H1 (cell line): ENCODE measurements around the gene FCHSD1. TPM values are rescaled to one million over a fixed set of nuclear protein-coding genes. Genes with fewer than 3 reads are reported as not detected.

Experiments
- CTCF ChIA-PET: fragments of 300-600 bp; sonication (Branson Sonifier 250); formaldehyde crosslinking; loops from one replicate; lab custom pipeline; 2021; ENCODE audit not compliant: partially characterized antibody; lab: Charles Lee
- POLR2A ChIA-PET: fragments of 300-600 bp; sonication (Branson Sonifier 250); formaldehyde crosslinking; loops from one replicate; lab custom pipeline; 2021; ENCODE audit warnings: inconsistent platforms; ENCODE audit not compliant: partially characterized antibody; lab: Charles Lee
- DNase-seq, 2 experiments: peaks; one replicate each; pipeline versions ENCODE4 v3.0.0 to v3.0.0-alpha.2; 2010 to 2022; ENCODE audit warnings: low spot score in 2 of 2, low read depth in 1 of 2, mixed read lengths in 1 of 2
- FAIRE-seq: peaks from 2 replicates; lab custom pipeline; 2011; peaks lifted over from hg19 to GRCh38; lab: Jason Lieb, UNC
- H2AFZ ChIP-seq: 2 replicates; pipeline ENCODE4 v1.8.1; 2012; ENCODE audit warnings: low read length, inconsistent platforms
- H2AK5ac ChIP-seq: 2 replicates; pipeline ENCODE4 v1.6.1; 2013; ENCODE audit warnings: low read depth, low read length
- H2BK120ac ChIP-seq: replicated peaks from 2 replicates; pipeline ENCODE3; 2013; ENCODE audit warnings: low read depth, low read length, inconsistent platforms
- H2BK12ac ChIP-seq: 2 replicates; pipeline ENCODE4 v1.6.1; 2013; ENCODE audit warnings: low read depth, low read length
- H2BK15ac ChIP-seq: 2 replicates; pipeline ENCODE4 v1.6.1; 2013; ENCODE audit warnings: low read length
- H2BK20ac ChIP-seq: 2 replicates; pipeline ENCODE4 v1.6.1; 2013; ENCODE audit warnings: low read length
- H2BK5ac ChIP-seq: 2 replicates; pipeline ENCODE4 v1.6.1; 2013; ENCODE audit warnings: low read depth, low read length
- H3K14ac ChIP-seq: 2 replicates; pipeline ENCODE4 v1.6.1; 2013; ENCODE audit warnings: inconsistent platforms; ENCODE audit not compliant: insufficient read length
- H3K18ac ChIP-seq: 2 replicates; pipeline ENCODE4 v1.6.1; 2013; ENCODE audit warnings: low read length; ENCODE audit errors: extremely low read depth
- H3K23ac ChIP-seq: 2 replicates; pipeline ENCODE4 v1.6.1; 2013; ENCODE audit warnings: inconsistent platforms; ENCODE audit not compliant: insufficient read length
- H3K23me2 ChIP-seq: 2 replicates; pipeline ENCODE4 v1.6.1; 2013; ENCODE audit warnings: low read depth, low read length
- H3K27ac ChIP-seq: 2 replicates; pipeline ENCODE4 v1.6.1; 2011; ENCODE audit warnings: low read depth, low read length, inconsistent platforms
- H3K27me3 ChIP-seq, 4 experiments: replicated peaks in 1 of 4; 1 replicate in 1 of 4; 2 replicates in 3 of 4; pipeline versions ENCODE4 v1.6.1 to v1.8.1; 2011 to 2013; ENCODE audit warnings: low read length in 3 of 4, mild to moderate bottlenecking in 3 of 4, inconsistent platforms in 2 of 4, mixed read lengths in 2 of 4, moderate library complexity in 1 of 4; ENCODE audit not compliant: control insufficient read depth in 3 of 4, insufficient read depth in 3 of 4; ENCODE audit errors: extremely low read depth in 1 of 4
- H3K36me3 ChIP-seq, 4 experiments: 2 replicates each; pipeline versions ENCODE4 v1.6.1 to v1.8.1; 2011 to 2013; ENCODE audit warnings: mild to moderate bottlenecking in 4 of 4, low read length in 3 of 4, moderate library complexity in 2 of 4, control low read depth in 1 of 4, inconsistent platforms in 1 of 4; ENCODE audit not compliant: insufficient read depth in 4 of 4, control insufficient read depth in 2 of 4
- H3K4ac ChIP-seq: replicated peaks from 2 replicates; pipeline ENCODE3; 2013; ENCODE audit warnings: low read length, low read depth, mixed read lengths, inconsistent platforms; ENCODE audit not compliant: insufficient read length
- H3K4me1 ChIP-seq, 4 experiments: replicated peaks in 1 of 4; 1 replicate in 1 of 4; 2 replicates in 3 of 4; pipeline versions ENCODE4 v1.6.1 to v1.8.1; 2011 to 2013; ENCODE audit warnings: low read length in 3 of 4, inconsistent platforms in 2 of 4, mixed read lengths in 1 of 4; ENCODE audit not compliant: insufficient read depth in 4 of 4, control insufficient read depth in 3 of 4
- H3K4me2 ChIP-seq, 2 experiments: 2 replicates each; pipeline versions ENCODE4 v1.6.1 to v1.8.1; 2011 to 2013; ENCODE audit warnings: low read depth in 2 of 2, low read length in 2 of 2, control low read depth in 1 of 2, inconsistent platforms in 1 of 2, mild to moderate bottlenecking in 1 of 2; ENCODE audit not compliant: insufficient read depth in 1 of 2
- H3K4me3 ChIP-seq, 4 experiments: fragments of 200-600, 300-600 bp in 1 of 4; sonication (generic), shearing (Covaris generic), sonication (Bioruptor Twin) in 1 of 4; 2 replicates each; pipeline versions ENCODE4 v1.5.1 to v1.8.1; 2011 to 2016; ENCODE audit warnings: low read length in 4 of 4, low read depth in 3 of 4, control low read depth in 2 of 4, inconsistent platforms in 2 of 4, mild to moderate bottlenecking in 2 of 4, mixed read lengths in 1 of 4, moderate library complexity in 1 of 4; ENCODE audit not compliant: insufficient read depth in 2 of 4; ENCODE audit errors: extremely low read depth in 1 of 4
- H3K56ac ChIP-seq: replicated peaks from 2 replicates; pipeline ENCODE3; 2013; ENCODE audit warnings: low read depth, mild to moderate bottlenecking, mixed read lengths, low read length, inconsistent platforms; ENCODE audit not compliant: insufficient read length
- H3K79me1 ChIP-seq: 2 replicates; pipeline ENCODE4 v1.6.1; 2013; ENCODE audit warnings: low read depth, low read length, control low read depth
- H3K79me2 ChIP-seq, 2 experiments: 2 replicates each; pipeline versions ENCODE4 v1.6.1 to v1.8.1; 2012 to 2013; ENCODE audit warnings: low read length in 2 of 2, mild to moderate bottlenecking in 2 of 2, inconsistent platforms in 1 of 2; ENCODE audit not compliant: insufficient read depth in 2 of 2, control insufficient read depth in 1 of 2
- H3K9ac ChIP-seq, 4 experiments: replicated peaks in 1 of 4; 1 replicate in 1 of 4; 2 replicates in 3 of 4; pipeline versions ENCODE4 v1.6.1 to v1.8.1; 2011 to 2013; ENCODE audit warnings: low read depth in 3 of 4, low read length in 3 of 4, control low read depth in 2 of 4, mild to moderate bottlenecking in 2 of 4, moderate library complexity in 2 of 4, inconsistent platforms in 1 of 4; ENCODE audit errors: extremely low read depth in 1 of 4
- H3K9me3 ChIP-seq, 2 experiments: 2 replicates each; pipeline versions ENCODE4 v1.6.1 to v1.8.1; 2012 to 2013; ENCODE audit warnings: mild to moderate bottlenecking in 2 of 2, moderate library complexity in 2 of 2, control low read depth in 1 of 2, inconsistent platforms in 1 of 2, low read depth in 1 of 2, low read length in 1 of 2, mixed read lengths in 1 of 2; ENCODE audit not compliant: insufficient read depth in 2 of 2
- H4K20me1 ChIP-seq, 2 experiments: replicated peaks in 1 of 2; 2 replicates each; pipeline versions ENCODE3 to v1.8.1; 2011 to 2013; ENCODE audit warnings: inconsistent platforms in 2 of 2, low read length in 2 of 2, mild to moderate bottlenecking in 1 of 2; ENCODE audit not compliant: insufficient read depth in 2 of 2, control insufficient read depth in 1 of 2
- H4K5ac ChIP-seq: 2 replicates; pipeline ENCODE4 v1.6.1; 2013; ENCODE audit warnings: low read length, low read depth, mixed read lengths, inconsistent platforms; ENCODE audit not compliant: insufficient read length
- H4K8ac ChIP-seq: 2 replicates; pipeline ENCODE4 v1.8.0; 2013; ENCODE audit warnings: mild to moderate bottlenecking, moderate library complexity, low read length, inconsistent platforms; ENCODE audit not compliant: insufficient read depth; ENCODE audit errors: extremely low read depth
- H4K91ac ChIP-seq: replicated peaks from 2 replicates; pipeline ENCODE3; 2013; ENCODE audit warnings: low read length, mixed read lengths, inconsistent platforms; ENCODE audit not compliant: insufficient read length
- CBX5 ChIP-seq: fragments of 300-800, 300-1000 bp; sonication (generic); IDR thresholded peaks from 2 replicates; pipeline ENCODE4 v1.7.1; 2016; ENCODE audit warnings: antibody characterized with exemption, low read length, low read depth
- GTF2F1 ChIP-seq: IDR thresholded peaks from 2 replicates; pipeline ENCODE4 v1.6.1; 2012; ENCODE audit warnings: low read depth, low read length, improper control_type of control experiment, borderline replicate concordance
- HDAC2 ChIP-seq, 2 experiments: fragments of 300-600 bp in 1 of 2; sonication (generic) in 1 of 2; IDR thresholded peaks; 2 replicates each; pipeline ENCODE4 v1.6.1; 2011 to 2012; ENCODE audit warnings: low read depth in 2 of 2, low read length in 2 of 2, mild to moderate bottlenecking in 2 of 2, moderate library complexity in 2 of 2, borderline replicate concordance in 1 of 2, inconsistent platforms in 1 of 2
- MAFK ChIP-seq: IDR thresholded peaks from 2 replicates; pipeline ENCODE4 v1.6.1; 2012; ENCODE audit warnings: low read depth, mild to moderate bottlenecking, improper control_type of control experiment, low read length
- POU5F1 ChIP-seq: IDR thresholded peaks from 2 replicates; pipeline ENCODE4 v1.6.1; 2011; ENCODE audit warnings: low read depth, mild to moderate bottlenecking, low read length, moderate library complexity
- RFX5 ChIP-seq: IDR thresholded peaks from 2 replicates; pipeline ENCODE4 v1.6.1; 2011; ENCODE audit warnings: low read depth, low read length, improper control_type of control experiment, borderline replicate concordance
- SAP30 ChIP-seq: fragments of 300-600 bp; sonication (generic); IDR thresholded peaks from 2 replicates; pipeline ENCODE4 v1.7.1; 2012; ENCODE audit warnings: low read length, moderate library complexity, mild to moderate bottlenecking, inconsistent platforms; ENCODE audit not compliant: insufficient read depth, insufficient replicate concordance
- SP2 ChIP-seq: IDR thresholded peaks from 2 replicates; pipeline ENCODE4 v1.6.1; 2012; ENCODE audit warnings: mild to moderate bottlenecking, low read length, inconsistent platforms
- TAF1 ChIP-seq: IDR thresholded peaks from 2 replicates; pipeline ENCODE4 v1.6.1; 2011; ENCODE audit warnings: mild to moderate bottlenecking, low read depth, low read length
- TAF7 ChIP-seq: optimal IDR thresholded peaks from 2 replicates; pipeline ENCODE3; 2011; ENCODE audit warnings: low read depth, mild to moderate bottlenecking, inconsistent platforms, low read length, moderate library complexity, borderline replicate concordance
- TCF12 ChIP-seq: IDR thresholded peaks from 2 replicates; pipeline ENCODE4 v1.6.1; 2011; ENCODE audit warnings: low read depth, mild to moderate bottlenecking, low read length
- WGBS, 2 experiments: shearing (Covaris generic) in 1 of 2; methylation state at CpG; one replicate each; pipeline versions ENCODE4 v1.1.6 to v1.1.7; 2013 to 2015; ENCODE audit warnings: low lambda C conversion rate in 2 of 2, mixed read lengths in 2 of 2, inconsistent platforms in 1 of 2, low coverage in 1 of 2, missing lambda C conversion rate in 1 of 2; ENCODE audit not compliant: insufficient replicate concordance in 2 of 2, insufficient coverage in 1 of 2, insufficient read length in 1 of 2; ENCODE audit errors: extremely low coverage in 1 of 2, missing lambda C conversion rate in 1 of 2; 5-methylcytosine and 5-hydroxymethylcytosine counted together
- polyA plus RNA-seq, 7 experiments: library from polyadenylated mRNA; depleted of rRNA in 3 of 7; stranded (reverse) in 5 of 7; unstranded in 2 of 7; fragments of >200 nt in 5 of 7; fragments of 200-250 nt in 2 of 7; gene quantifications; 1 replicate in 5 of 7; 2 replicates in 1 of 7; 4 replicates in 1 of 7; pipeline versions ENCODE4 v1.2.1 to v1.2.3, GENCODE V29; 2011 to 2013; ENCODE audit warnings: missing spikeins in 2 of 7, mixed read lengths in 2 of 7
- total RNA-seq: library from RNA; stranded (reverse); fragmentation: NEBNext Ultra II Directional; extraction: Animal tissue kit (Norgen Biotek cat#: 25700); gene quantifications from 2 replicates; pipeline ENCODE4 v1.2.1, GENCODE V29; 2021
- TF ChIP-seq, protein P1 (sequence below): IDR thresholded peaks from 2 replicates; pipeline ENCODE4 v1.6.1; 2012; ENCODE audit warnings: inconsistent platforms

The FCHSD1 gene
- total and polyA plus RNA-seq, 2 of the 8 experiments (the other 6 are each of a cell fraction or from before 2014, with no cell fraction given), result 22.0 to 30.1 TPM

DNA sequence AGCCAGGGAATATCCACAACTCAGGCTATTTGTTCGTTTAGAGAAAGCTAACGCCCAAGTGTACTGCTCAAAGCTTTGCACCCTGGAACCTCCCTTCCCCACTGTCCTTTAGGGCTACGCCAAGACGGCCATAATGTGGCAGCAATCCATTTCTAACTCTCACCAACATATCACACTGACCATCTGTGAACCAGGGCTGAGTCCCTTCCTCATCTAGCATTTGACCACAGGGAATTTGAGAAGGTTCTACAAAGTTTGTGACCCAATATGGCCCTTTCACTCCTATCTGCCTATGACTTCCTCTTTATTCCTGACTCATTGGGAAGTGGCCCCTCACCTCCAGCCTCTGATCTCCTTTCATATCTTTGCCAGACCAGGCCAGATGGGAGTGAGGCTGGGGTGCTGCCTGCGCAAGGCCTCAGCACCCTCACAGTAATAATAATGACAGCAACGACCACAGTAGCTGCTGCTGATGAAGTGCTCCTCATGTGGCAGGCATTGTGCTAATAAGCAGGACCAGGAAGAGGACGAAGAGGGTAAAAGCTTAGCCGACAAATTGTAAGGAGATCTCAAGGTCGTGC lies 40.2 kb upstream of the FCHSD1 start:
- Histone ChIP-seq H3K9me3 (no peaks in the 10 kb centered on the region), H3K4me1 (peaks cover 4 to 13% (median 9%) of the 10 kb centered on the region in 4 experiments), H3K56ac (no peak overlapping the region), H2BK5ac (no peak overlapping the region), H3K4me3 (no peak overlapping the region), H3K23me2 (no peaks in the 10 kb centered on the region), H3K18ac (no peak overlapping the region), H2BK120ac (no peak overlapping the region), H3K9ac (no peak overlapping the region), H4K20me1 (no peaks in the 10 kb centered on the region), H3K79me2 (no peaks in the 10 kb centered on the region), H3K27ac (no peak overlapping the region), H4K8ac (no peak overlapping the region), H2AK5ac (no peak overlapping the region; the same call in 1 of the 2 replicates), H3K4me2 (no peak overlapping the region), H3K4ac (no peak overlapping the region), H2BK15ac (0 out of 2 replicates have a peak overlapping the region, but pooled peaks have one; percentile 4), H3K36me3 (no peaks in the 10 kb centered on the region), H3K27me3 (peaks cover 0 to 11% (median 2%) of the 10 kb centered on the region in 4 experiments; a peak in 2 of 7 replicates), H4K91ac (no peak overlapping the region), H3K14ac (no peak overlapping the region), H3K79me1 (no peaks in the 10 kb centered on the region), H2BK12ac (peak overlapping the region; percentile 35; the same call in 1 of the 2 replicates), H2BK20ac (no peak overlapping the region), H3K23ac (no peak overlapping the region), H2AFZ (no peak overlapping the region), H4K5ac (no peak overlapping the region)
- CTCF ChIA-PET, result interaction anchor here (0.5 to 15.1 kb wide), 61 partner anchors 8 to 454 kb away, joined by 3 to 345 read pairs (median 6); partner anchors contain the start of genes ARAP3, DELE1, FCHSD1 and HDAC3
- 83% methylated on average over 9 of the region's 9 CpGs; no CpG with 5 or more reads in 1 of the 2 experiments for WGBS, 2 experiments
- POLR2A ChIA-PET, result interaction anchor here (0.7 to 3.1 kb wide), 14 partner anchors 8 to 321 kb away, joined by 3 to 18 read pairs (median 4); partner anchors contain the start of genes DELE1, DIAPH1, GNPDA1 and PCDH1
- no peak for FAIRE-seq
- no peak for DNase-seq
- no peak for TF ChIP-seq MAFK
- TF ChIP-seq SP2, result no peak
- TF ChIP-seq SAP30, result no peak
- no peak for TF ChIP-seq TAF7
- no peak for TF ChIP-seq CBX5
- no peak for TF ChIP-seq GTF2F1
- TF ChIP-seq RFX5, result no peak
- TF ChIP-seq, protein P1, sequence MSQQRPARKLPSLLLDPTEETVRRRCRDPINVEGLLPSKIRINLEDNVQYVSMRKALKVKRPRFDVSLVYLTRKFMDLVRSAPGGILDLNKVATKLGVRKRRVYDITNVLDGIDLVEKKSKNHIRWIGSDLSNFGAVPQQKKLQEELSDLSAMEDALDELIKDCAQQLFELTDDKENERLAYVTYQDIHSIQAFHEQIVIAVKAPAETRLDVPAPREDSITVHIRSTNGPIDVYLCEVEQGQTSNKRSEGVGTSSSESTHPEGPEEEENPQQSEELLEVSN, result no peak
- no peak for TF ChIP-seq TCF12
- TF ChIP-seq TAF1, result no peak
- no peak for TF ChIP-seq HDAC2 (IDR thresholded peaks at IDR 0.05; ENCODE audit: borderline replicate concordance in 1 of 2, low read depth in 2 of 2, low read length in 2 of 2)
- no peak for TF ChIP-seq POU5F1
